GM18517 (cell line): ENCODE results near the gene RPL22.
"Not testable (repeated sequence)": the region's sequence is repeated elsewhere in the genome, so short reads cannot be mapped to it uniquely, and the experiment has no call there.

Source experiments
- ATAC-seq: cut with Tn5 transposase; IDR thresholded peaks from one replicate; pipeline ENCODE4 v1.9.1; 2021; ENCODE audit warnings: mild to moderate bottlenecking, moderate library complexity; ENCODE audit not compliant: unreplicated experiment

Gene RPL22

GRCh38 chr1:6234502-6235295, 35.3 kb upstream of the RPL22 start:
- no peak for ATAC-seq

- no peak for ATAC-seq
Measured at GRCh38 chr1:6233376-6233775, 34.0 kb upstream of the RPL22 start.

DNA sequence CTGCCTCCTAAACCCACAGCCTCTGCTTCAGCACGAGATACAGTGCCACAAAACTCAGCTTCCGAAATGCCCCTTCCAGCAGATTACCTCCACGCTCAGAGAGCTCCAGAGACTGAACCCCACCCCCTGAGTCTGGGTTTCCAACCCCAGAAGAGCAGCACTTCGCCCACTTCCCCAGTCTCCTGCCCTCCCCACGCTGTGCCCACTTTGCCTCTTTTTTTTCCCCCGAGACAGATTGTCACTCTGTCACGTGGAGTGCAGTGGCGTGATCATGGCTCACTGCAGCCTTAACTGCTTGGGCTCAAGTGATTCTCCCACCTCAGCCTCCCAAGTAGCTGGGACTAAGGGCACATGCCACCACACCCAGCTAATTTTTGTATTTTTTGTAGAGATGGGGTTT, 26.3 kb upstream of the RPL22 start:
- no peak for ATAC-seq

DNA sequence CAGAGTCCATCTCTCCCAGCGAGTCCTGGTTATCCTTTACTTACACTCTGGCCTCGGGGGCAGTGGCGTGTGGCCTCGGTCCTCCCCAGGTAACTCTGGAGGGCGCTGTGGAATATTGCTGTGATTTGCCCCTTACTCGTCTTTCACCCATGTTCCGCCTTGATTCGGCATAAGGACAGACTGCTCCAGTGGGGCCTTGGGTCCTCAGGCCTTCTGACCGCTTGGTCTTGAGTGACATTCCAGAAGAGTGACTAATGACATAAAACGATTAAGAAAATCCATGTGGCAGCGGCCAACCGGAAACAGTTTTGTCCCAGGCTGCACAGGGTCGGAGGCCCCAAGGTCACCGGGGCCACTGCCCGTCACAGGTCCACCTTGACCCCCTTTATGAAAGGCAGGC, 25.3 kb upstream of the RPL22 start:
- ATAC-seq = no peak

DNA sequence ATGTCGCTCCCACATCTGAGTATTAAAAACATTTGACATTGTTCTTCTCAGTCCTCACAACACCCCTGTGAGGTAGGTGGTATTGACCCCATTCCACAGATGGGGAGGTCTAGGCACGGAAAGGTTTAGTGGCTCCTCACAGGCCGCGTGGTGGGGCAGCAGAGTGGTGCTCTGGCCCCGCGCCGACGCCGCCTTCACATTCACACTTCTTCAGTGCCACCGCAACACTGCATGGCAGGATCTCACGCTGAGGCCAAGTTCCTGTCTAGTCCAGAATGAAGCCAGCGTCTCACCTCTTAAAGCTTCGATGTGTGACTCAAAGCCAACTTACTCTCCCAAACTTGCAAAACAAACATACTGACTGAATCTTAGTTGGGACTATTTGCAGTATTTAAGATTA, 24.2 kb upstream of the RPL22 start:
- ATAC-seq = no peak

DNA sequence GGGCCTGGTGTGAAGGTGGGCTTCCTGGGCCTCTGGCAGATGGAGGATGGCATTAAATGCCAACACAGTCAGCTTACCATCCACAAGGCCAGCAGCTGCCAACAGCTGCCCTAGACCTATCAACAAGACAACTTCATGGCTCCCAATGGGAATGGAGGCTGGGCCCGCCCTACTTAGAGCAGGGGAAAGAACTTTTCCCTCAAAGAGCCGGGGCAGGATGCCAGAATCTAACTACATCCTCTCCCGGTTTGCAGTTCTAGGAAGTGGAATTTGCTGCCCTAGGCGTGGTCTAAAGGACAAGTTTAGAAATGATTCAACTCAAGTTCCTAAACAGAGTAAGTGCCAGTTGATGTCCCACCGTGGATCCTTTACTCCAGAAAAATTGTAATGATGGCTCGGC, 23.2 kb upstream of the RPL22 start:
- no peak for ATAC-seq

DNA sequence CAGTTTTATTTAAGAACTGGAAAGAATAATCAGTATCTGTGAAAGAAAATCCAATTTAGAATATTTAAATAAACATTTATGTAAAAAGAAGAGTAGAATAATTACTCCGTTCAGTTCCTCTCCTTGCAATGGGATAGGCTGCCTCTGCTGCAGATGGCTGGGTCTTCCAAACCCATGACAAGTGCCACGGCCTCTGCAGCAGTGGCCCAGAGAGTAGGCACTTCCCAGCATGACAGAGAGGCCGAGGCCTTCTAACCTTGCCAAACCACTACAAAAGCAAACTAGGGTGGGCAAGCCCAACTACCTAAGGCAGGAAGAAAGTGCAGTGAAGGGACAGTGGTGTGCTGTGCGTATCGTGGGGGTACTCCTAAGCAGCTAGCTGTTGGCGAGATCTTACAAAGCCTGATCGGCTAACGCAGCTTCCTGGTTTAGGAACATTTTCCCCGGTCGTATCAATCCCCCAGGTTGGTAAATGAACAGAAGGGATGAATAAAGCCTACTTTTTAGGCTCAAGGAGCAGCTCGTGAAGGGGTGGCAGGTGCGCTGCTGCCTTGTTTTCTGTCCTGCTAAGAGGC, 21.9 kb upstream of the RPL22 start:
- ATAC-seq = no peak

DNA sequence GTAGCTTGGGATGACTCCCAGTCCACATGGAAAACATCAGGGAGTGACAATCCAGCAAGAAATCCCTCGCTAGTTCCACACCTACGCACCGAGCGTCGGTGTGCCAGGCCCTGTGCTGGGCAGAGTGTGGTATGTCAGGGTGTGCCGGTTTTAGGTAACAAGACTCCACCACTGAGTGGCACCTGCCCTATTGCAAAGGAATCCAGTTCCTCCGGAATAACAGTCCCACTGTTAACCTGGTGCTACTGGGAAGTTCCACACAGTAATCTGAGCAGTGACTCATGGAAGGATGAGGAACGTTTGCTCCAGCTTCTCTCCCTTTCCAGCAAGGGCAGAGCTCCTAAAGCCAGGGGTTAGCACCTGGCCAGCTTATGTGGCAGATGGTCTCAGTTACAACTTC, 20.8 kb upstream of the RPL22 start:
- ATAC-seq = no peak

- ATAC-seq = not testable (repeated sequence)
Measured at GRCh38 chr1:6219641-6220040, 20.2 kb upstream of the RPL22 start.

GRCh38 chr1:6218375-6219164, 19.2 kb upstream of the RPL22 start:
- ATAC-seq = no peak

DNA sequence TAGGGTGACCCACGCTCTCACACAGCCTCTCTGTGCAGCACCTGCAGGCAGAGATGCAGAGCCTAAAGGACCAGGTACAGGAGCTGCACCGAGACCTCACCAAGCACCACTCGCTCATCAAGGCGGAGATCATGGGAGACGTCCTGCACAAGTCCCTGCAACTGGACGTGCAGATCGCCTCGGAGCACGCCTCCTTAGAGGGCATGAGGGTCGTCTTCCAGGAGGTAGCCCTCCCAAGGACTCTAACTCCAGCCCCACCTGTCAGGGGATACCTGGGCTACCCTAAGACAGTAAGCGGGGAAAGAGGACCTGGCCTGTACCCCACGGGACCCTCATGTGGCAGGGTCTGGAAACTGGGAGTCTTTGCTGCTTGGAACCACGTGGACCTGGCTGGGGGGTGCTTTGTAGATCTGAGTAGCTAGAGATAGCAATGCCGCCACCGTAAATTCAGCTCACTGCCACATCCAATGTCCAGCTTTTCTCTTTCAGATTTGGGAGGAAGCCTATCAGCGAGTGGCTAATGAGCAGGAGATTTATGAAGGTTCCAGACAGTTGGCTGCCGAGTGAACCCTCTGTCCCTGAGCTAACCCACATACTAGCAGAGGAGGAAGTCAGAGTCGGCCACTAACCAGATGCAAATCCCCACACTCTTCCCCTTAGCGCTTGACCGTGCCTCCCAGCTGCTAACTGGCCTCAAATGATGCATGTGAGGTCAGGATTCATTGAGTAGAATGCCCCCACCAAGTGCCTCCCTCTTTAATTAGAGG, 13.0 kb upstream of the RPL22 start:
- ATAC-seq = no peak

GRCh38 chr1:6211731-6212130, 12.3 kb upstream of the RPL22 start:
- no peak for ATAC-seq

DNA sequence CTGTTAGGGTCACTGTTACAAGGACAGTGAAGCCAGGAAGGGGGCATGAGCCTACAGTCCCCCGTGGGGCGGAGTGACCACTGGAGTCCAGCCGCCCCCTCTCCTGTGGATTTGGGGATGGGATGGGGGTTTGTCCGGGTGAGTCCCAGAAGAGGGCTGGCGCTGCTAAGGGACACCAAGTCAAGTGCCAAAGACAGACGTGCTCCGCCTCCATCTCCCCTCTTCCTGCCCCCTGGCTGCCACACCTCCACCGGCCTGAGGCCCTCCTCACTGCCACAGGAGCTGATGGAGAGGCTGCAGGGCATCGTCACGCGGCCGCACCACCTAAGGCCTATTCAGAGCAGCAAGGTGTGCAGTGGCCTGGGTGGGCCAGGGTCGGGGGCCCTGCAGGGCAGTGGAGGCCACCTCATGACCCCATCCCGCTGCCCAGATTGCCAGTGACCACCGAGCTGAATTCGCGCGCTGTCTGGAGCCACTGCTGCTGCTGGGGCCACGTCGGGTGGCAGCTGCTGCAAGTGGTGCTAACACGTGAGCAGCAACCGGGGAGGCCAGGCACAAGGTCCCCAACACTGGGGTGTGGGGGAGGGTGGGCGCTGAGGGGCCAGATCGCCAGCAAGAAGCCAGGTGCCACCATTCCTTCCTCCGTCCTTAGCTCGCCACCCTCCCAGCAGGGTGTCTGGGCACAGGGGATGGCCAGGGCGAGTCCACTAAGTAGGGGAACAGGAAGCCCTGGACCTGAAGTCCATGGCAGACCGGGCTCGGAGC, 11.4 kb upstream of the RPL22 start:
- no peak for ATAC-seq

- ATAC-seq = no peak
Measured at GRCh38 chr1:6209661-6210580, 10.5 kb upstream of the RPL22 start.

DNA sequence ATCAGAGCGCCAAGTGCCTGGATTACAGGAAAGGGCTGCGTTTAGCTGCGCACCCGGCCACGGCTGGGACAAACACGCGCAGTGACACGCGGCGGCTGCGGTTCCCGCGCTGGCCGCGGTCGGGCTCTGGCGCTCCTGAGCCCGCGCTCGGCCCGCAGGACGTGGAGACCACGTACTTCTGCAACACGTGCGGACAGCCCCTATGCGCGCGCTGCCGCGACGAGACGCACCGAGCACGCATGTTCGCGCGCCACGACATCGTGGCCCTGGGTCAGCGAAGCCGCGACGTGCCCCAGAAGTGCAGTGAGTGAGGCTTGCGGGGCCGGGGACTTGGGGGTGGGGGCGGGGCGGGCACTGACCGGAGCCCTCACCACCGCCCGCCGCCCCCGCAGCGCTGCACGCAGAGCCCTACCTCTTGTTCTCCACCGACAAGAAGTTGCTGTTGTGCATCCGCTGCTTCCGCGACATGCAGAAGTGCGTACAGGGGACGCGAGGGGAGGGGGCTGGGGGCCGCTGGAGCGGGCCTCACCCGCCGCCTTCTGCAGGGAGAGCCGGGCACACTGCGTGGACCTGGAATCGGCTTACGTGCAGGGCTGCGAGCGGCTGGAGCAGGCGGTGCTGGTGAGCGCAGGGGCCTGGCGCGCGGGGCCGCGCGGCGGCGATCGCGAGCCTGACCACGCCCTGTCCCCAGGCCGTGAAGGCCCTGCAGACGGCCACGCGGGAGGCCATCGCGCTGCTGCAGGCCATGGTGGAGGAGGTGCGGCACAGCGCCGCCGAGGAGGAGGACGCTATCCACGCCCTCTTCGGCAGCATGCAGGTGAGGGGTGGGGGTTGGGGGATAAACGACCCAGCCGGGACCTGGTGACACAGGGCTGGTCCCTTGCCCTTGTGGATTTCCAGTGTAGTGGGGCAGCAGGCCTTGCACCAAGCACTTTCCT, 9.6 kb upstream of the RPL22 start:
- ATAC-seq = no peak

DNA sequence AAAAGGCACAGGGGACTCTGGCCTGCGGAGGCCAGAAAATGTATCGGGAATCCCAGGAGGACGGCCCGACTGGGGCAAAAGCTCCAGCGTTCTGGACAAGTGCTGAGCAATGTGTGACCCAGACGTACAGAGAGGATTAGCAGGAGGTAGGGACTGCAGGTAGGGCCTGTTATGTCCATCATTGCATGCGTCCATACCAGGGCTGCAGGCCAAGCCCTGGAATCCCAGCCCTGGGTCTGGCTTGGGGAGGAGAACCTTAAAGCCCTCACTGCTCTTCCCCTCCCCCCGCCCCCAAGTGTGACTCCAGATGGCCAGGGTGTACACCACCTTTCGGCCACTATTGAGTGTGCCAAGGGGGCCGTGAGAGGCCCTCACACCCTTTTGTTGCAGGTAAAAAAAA, 8.5 kb upstream of the RPL22 start:
- ATAC-seq = no peak

GRCh38 chr1:6207075-6207885, 7.9 kb upstream of the RPL22 start:
- no peak for ATAC-seq

DNA sequence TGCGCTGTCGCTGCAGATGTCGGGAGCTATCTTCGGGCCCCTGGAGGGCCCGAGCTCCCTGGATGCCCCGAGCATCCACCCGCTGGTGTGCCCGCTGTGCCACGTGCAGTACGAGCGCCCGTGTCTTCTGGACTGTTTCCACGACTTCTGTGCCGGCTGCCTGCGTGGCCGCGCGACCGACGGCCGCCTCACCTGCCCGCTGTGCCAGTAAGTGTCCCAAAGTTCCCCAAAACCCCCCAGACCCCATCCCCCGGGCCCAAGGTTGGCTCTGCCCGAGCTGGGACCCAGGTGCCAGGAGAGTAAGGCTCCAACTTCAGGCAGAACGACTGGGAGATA, 7.1 kb upstream of the RPL22 start:
- no peak for ATAC-seq
